GM19324 (cell line): ENCODE data around the gene GPR32.
"Not testable (repeated sequence)": the region's sequence is repeated elsewhere in the genome, so short reads cannot be mapped to it uniquely, and the experiment has no call there.

Experiments used
- ATAC-seq: cut with Tn5 transposase; IDR thresholded peaks from one replicate; pipeline ENCODE4 v1.9.1; 2021; ENCODE audit warnings: mild to moderate bottlenecking, moderate library complexity; ENCODE audit not compliant: unreplicated experiment, low FRiP score

The GPR32 gene

GRCh38 chr19:50779504-50780457 lies 9.5 kb downstream of the GPR32 start:
- ATAC-seq, result no peak

- ATAC-seq, result no peak
Measured at GRCh38 chr19:50780753-50781435, 10.6 kb downstream of the GPR32 start.

- ATAC-seq, result not testable (repeated sequence)
Measured at GRCh38 chr19:50783848-50784152, 13.5 kb downstream of the GPR32 start.

GRCh38 chr19:50784710-50785109 lies 14.4 kb downstream of the GPR32 start:
- no peak for ATAC-seq

GRCh38 chr19:50785329-50785728 lies 15.1 kb downstream of the GPR32 start:
- no peak for ATAC-seq

- ATAC-seq, result no peak
Measured at GRCh38 chr19:50790396-50790795, 20.1 kb downstream of the GPR32 start, which contains the start of gene ACP4. TSS of gene ACP4 (plus strand) at chr19:50790415. CDS start at chr19:50790415, 0 bp downstream.

GRCh38 chr19:50790922-50791467 lies 20.7 kb downstream of the GPR32 start:
- ATAC-seq, result no peak

- no peak for ATAC-seq
Measured at GRCh38 chr19:50791594-50792271, 21.5 kb downstream of the GPR32 start.

- ATAC-seq, result no peak
Measured at GRCh38 chr19:50792272-50793250, 22.3 kb downstream of the GPR32 start.

GRCh38 chr19:50793558-50794065 lies 23.3 kb downstream of the GPR32 start:
- no peak for ATAC-seq

- ATAC-seq, result no peak
Measured at GRCh38 chr19:50794074-50794875, 24.0 kb downstream of the GPR32 start.

GRCh38 chr19:50794876-50795663 lies 24.8 kb downstream of the GPR32 start:
- ATAC-seq, result no peak

GRCh38 chr19:50795664-50796073 lies 25.4 kb downstream of the GPR32 start:
- ATAC-seq, result no peak

GRCh38 chr19:50796128-50796633 lies 25.9 kb downstream of the GPR32 start:
- ATAC-seq, result no peak

- ATAC-seq, result no peak
Measured at GRCh38 chr19:50796634-50797428, 26.6 kb downstream of the GPR32 start.

- no peak for ATAC-seq
Measured at GRCh38 chr19:50797429-50797780, 27.1 kb downstream of the GPR32 start.
